Measurements from ENCODE around the gene ME3.

The ME3 gene

GRCh38 chr11:86482692-86483091, 189.7 kb downstream of the ME3 start:
- DNase-seq: no peak

- DNase-seq: no peak
These were observed 191.0 kb downstream of the ME3 start for GRCh38 chr11:86481399-86481798.

GRCh38 chr11:86478348-86478747, 194.1 kb downstream of the ME3 start:
- DNase-seq: no peak

GRCh38 chr11:86477495-86478155, 194.8 kb downstream of the ME3 start:
- DNase-seq: no peak

- DNase-seq: no peak
These were observed 196.1 kb downstream of the ME3 start for GRCh38 chr11:86476109-86476861.

- DNase-seq: no peak
These were observed 197.4 kb downstream of the ME3 start for GRCh38 chr11:86475027-86475426.

GRCh38 chr11:86473991-86474833, 198.2 kb downstream of the ME3 start:
- DNase-seq: no peak

- no peak for DNase-seq
These were observed 202.7 kb downstream of the ME3 start for GRCh38 chr11:86469491-86470388.

GRCh38 chr11:86468169-86468568, 204.2 kb downstream of the ME3 start:
- DNase-seq: no peak

- DNase-seq: no peak
These were observed 207.8 kb downstream of the ME3 start for GRCh38 chr11:86464509-86465221.

- DNase-seq: no peak
These were observed 208.5 kb downstream of the ME3 start for GRCh38 chr11:86463955-86464354.

GRCh38 chr11:86463120-86463519, 209.3 kb downstream of the ME3 start:
- DNase-seq: no peak

- no peak for DNase-seq
These were observed 210.5 kb downstream of the ME3 start for GRCh38 chr11:86461892-86462291.

- no peak for DNase-seq
These were observed 211.7 kb downstream of the ME3 start for GRCh38 chr11:86460461-86461385.

GRCh38 chr11:86459682-86460460, 212.5 kb downstream of the ME3 start:
- DNase-seq: no peak

GRCh38 chr11:86459002-86459385, 213.4 kb downstream of the ME3 start:
- DNase-seq: no peak

- no peak for DNase-seq
These were observed 214.0 kb downstream of the ME3 start for GRCh38 chr11:86458294-86459001.

GRCh38 chr11:86456075-86456939, 216.1 kb downstream of the ME3 start:
- peak; percentile 4 for DNase-seq
